B cell (primary cell): ENCODE measurements around the gene PNPO. TPM values are rescaled to one million over a fixed set of nuclear protein-coding genes. Genes with fewer than 3 reads are reported as not detected.

Experiments
- ATAC-seq: fragments of 200-7000 bp; cut with Tn5 transposase; one replicate; pipeline ENCODE4 v1.10.0; 2021; ENCODE audit warnings: low read depth, mild to moderate bottlenecking, moderate number of reproducible peaks, moderate library complexity
- CTCF ChIA-PET: fragments of 350-600 bp; sonication (Branson Sonifier 250); formaldehyde crosslinking; loops from one replicate; lab custom pipeline; 2021; ENCODE audit warnings: antibody characterized with exemption, inconsistent platforms; lab: Charles Lee
- POLR2A ChIA-PET: fragments of 350-600 bp; sonication (Branson Sonifier 250); formaldehyde crosslinking; loops from one replicate; lab custom pipeline; 2021; ENCODE audit warnings: antibody characterized with exemption; lab: Charles Lee
- DNase-seq: peaks from one replicate; pipeline ENCODE4 v3.0.0; 2013
- H2AFZ ChIP-seq: 2 replicates; pipeline ENCODE4 v1.6.1; 2012; ENCODE audit warnings: mild to moderate bottlenecking, low read depth, low read length; ENCODE audit not compliant: insufficient read depth, poor library complexity, severe bottlenecking
- H3K27ac ChIP-seq, 2 donors: 1 replicate in 1 of 2; 2 replicates in 1 of 2; pipeline ENCODE4 v1.5.1; 2012 to 2013; ENCODE audit warnings: low read length in 2 of 2, mild to moderate bottlenecking in 2 of 2, moderate library complexity in 1 of 2
- H3K27me3 ChIP-seq, 4 experiments: fragments of 200-600 bp in 1 of 4; sonication (generic) in 1 of 4; replicated peaks in 1 of 4; 1 replicate in 2 of 4; 2 replicates in 2 of 4; pipeline versions ENCODE4 v1.6.1 to v1.7.0; 2013 to 2016; ENCODE audit warnings: low read length in 3 of 4, mild to moderate bottlenecking in 2 of 4, mixed read lengths in 1 of 4, moderate library complexity in 1 of 4; ENCODE audit not compliant: insufficient read depth in 4 of 4, control insufficient read depth in 3 of 4; ENCODE audit errors: control extremely low read depth in 1 of 4
- H3K36me3 ChIP-seq, 2 experiments: replicated peaks in 1 of 2; 1 replicate in 1 of 2; 2 replicates in 1 of 2; pipeline versions ENCODE4 v1.6.1 to v1.7.1; 2013; ENCODE audit warnings: low read length in 1 of 2; ENCODE audit not compliant: insufficient read depth in 2 of 2, control insufficient read depth in 1 of 2; ENCODE audit errors: control extremely low read depth in 1 of 2, extremely low read depth in 1 of 2
- H3K4me1 ChIP-seq, 2 donors: fragments of 200-600 bp in 1 of 2; sonication (generic) in 1 of 2; 1 replicate in 1 of 2; 2 replicates in 1 of 2; pipeline versions ENCODE4 v1.5.1 to v1.6.1; 2013 to 2017; ENCODE audit warnings: low read length in 2 of 2; ENCODE audit not compliant: control insufficient read depth in 2 of 2, insufficient read depth in 2 of 2
- H3K4me2 ChIP-seq: replicated peaks from 2 replicates; pipeline ENCODE3; 2012; ENCODE audit warnings: mild to moderate bottlenecking, low read depth, low read length; ENCODE audit not compliant: poor library complexity, severe bottlenecking
- H3K4me3 ChIP-seq, 5 experiments: fragments of 200-600 bp in 1 of 5; sonication (generic) in 1 of 5; 1 replicate in 3 of 5; 2 replicates in 2 of 5; pipeline versions ENCODE4 v1.5.1 to v1.7.0; 2011 to 2016; ENCODE audit warnings: low read length in 4 of 5, mild to moderate bottlenecking in 4 of 5, low read depth in 2 of 5, control low read depth in 1 of 5, moderate library complexity in 1 of 5; ENCODE audit not compliant: insufficient read depth in 1 of 5; ENCODE audit errors: control extremely low read depth in 1 of 5, extremely low read depth in 1 of 5
- H3K79me2 ChIP-seq: fragments of 200-600 bp; sonication (generic); one replicate; pipeline ENCODE4 v1.6.0; 2016; ENCODE audit warnings: low read length; ENCODE audit not compliant: control insufficient read depth, insufficient read depth
- H3K9ac ChIP-seq: fragments of 200-600 bp; sonication (generic); 2 replicates; pipeline ENCODE4 v1.6.1; 2017; ENCODE audit warnings: mild to moderate bottlenecking, low read length, moderate library complexity
- H3K9me3 ChIP-seq, 3 donors: one replicate each; pipeline versions ENCODE4 v1.6.1 to v1.7.1; 2013; ENCODE audit warnings: low read length in 2 of 3; ENCODE audit not compliant: control insufficient read depth in 2 of 3, insufficient read depth in 1 of 3; ENCODE audit errors: control extremely low read depth in 1 of 3
- H4K20me1 ChIP-seq: 2 replicates; pipeline ENCODE4 v1.6.0; 2012; ENCODE audit warnings: mild to moderate bottlenecking, low read length; ENCODE audit not compliant: insufficient read depth, control insufficient read depth, poor library complexity, severe bottlenecking
- H3K27ac Mint-ChIP-seq: one replicate; pipeline ENCODE4 v1.8.0; 2021; ENCODE audit warnings: mixed read lengths
- H3K27me3 Mint-ChIP-seq: one replicate; pipeline ENCODE4 v1.8.0; 2021; ENCODE audit warnings: mixed read lengths
- H3K4me1 Mint-ChIP-seq: one replicate; pipeline ENCODE4 v1.8.0; 2021; ENCODE audit warnings: mixed read lengths
- H3K4me3 Mint-ChIP-seq: one replicate; pipeline ENCODE4 v1.8.0; 2021; ENCODE audit warnings: mixed read lengths
- H3K9me3 Mint-ChIP-seq: one replicate; pipeline ENCODE4 v1.8.0; 2022; ENCODE audit warnings: mixed read lengths; ENCODE audit not compliant: insufficient read depth
- CTCF ChIP-seq: fragments of 200-600 bp; IDR thresholded peaks from one replicate; pipeline ENCODE4 v1.8.0; 2022; ENCODE audit warnings: antibody characterized with exemption, mild to moderate bottlenecking
- EZH2 ChIP-seq: IDR thresholded peaks from 2 replicates; pipeline ENCODE4 v1.6.1; 2012; ENCODE audit warnings: borderline replicate concordance, low read depth, mild to moderate bottlenecking, moderate library complexity, low read length; ENCODE audit not compliant: insufficient read depth, poor library complexity, severe bottlenecking
- WGBS: methylation state at CpG from one replicate; pipeline ENCODE4 v1.1.5; 2013; ENCODE audit warnings: missing lambda C conversion rate; ENCODE audit not compliant: insufficient coverage; 5-methylcytosine and 5-hydroxymethylcytosine counted together
- intact Hi-C: fragments of 100-400 bp; cut with micrococcal nuclease; formaldehyde crosslinking; loops from one replicate; pipeline ENCODE4 v1.10.0; 2022
- polyA plus RNA-seq: library from polyadenylated mRNA; depleted of rRNA; stranded (reverse); fragments of >200 nt; gene quantifications from 2 replicates; pipeline ENCODE4 v1.2.3, GENCODE V29; 2012
- total RNA-seq, 2 donors: library from RNA; stranded (reverse); fragments of 120-200 nt in 1 of 2; gene quantifications; 1 replicate in 1 of 2; 2 replicates in 1 of 2; pipeline versions ENCODE4 v1.2.3 to v1.2.4, GENCODE V29; 2013 to 2022

The PNPO gene
- total and polyA plus RNA-seq, 2 donors (not counting 1 experiment from before 2014, with no cell fraction given): 8.0 to 14.7 TPM

DNA sequence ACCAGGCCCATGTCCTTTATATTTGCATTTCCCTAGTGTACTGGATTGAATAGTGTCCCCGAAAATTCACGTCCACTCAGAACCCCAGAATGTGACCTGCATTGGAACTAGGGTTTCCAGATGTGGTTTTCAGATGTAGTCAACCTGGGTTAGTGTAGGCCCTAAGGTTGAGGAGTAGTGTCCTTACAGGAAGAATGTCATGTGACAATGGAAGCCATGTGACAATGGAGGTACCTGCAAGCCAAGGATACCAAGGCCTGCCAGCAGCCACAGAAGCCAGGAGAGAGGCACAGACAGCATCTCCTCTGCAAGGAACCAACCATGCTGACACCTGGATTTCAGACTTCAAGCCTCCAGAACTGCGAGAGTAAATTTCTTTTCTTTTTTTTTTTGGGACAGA, 21.5 kb downstream of the PNPO start:
- ChIA-PET CTCF (interaction anchor here (2.8 kb wide), 1 partner anchor 13 kb away, joined by 6 read pairs; no protein-coding TSS in a partner anchor), POLR2A (no interaction called here)
- Histone ChIP-seq H3K4me3 (no peak overlapping the region), H3K36me3 (no peaks in the 10 kb centered on the region), H3K9ac (no peak overlapping the region), H3K4me1 (no peaks in the 10 kb centered on the region), H3K4me2 (no peak overlapping the region), H2AFZ (no peak overlapping the region), H3K79me2 (no peaks in the 10 kb centered on the region), H3K27ac (no peak overlapping the region), H3K9me3 (no peaks in the 10 kb centered on the region), H4K20me1 (no peaks in the 10 kb centered on the region), H3K27me3 (no peaks in the 10 kb centered on the region)
- Mint-ChIP-seq H3K27me3 (no peaks in the 10 kb centered on the region), H3K4me1 (no peaks in the 10 kb centered on the region), H3K27ac (no peak overlapping the region), H3K9me3 (no peaks in the 10 kb centered on the region), H3K4me3 (no peak overlapping the region)
- DNase-seq: no peak
- TF ChIP-seq EZH2 (no peak), CTCF (no peak)
- no peak for ATAC-seq
- 92% methylated on average over 2 of the region's 3 CpGs for WGBS
- intact Hi-C loops: no loop called here

GRCh38 chr17:47964856-47965255, 23.5 kb downstream of the PNPO start:
- Mint-ChIP-seq H3K4me1 (peaks cover 2% of the 10 kb centered on the region), H3K9me3 (no peaks in the 10 kb centered on the region), H3K4me3 (no peak overlapping the region), H3K27me3 (no peaks in the 10 kb centered on the region), H3K27ac (no peak overlapping the region)
- H3K4me3 ChIP-seq: no peak overlapping the region
- ATAC-seq: no peak
- no peak for DNase-seq
- H3K27me3 ChIP-seq: no peaks in the 10 kb centered on the region
- POLR2A ChIA-PET: no interaction called here
- H3K36me3 ChIP-seq: no peaks in the 10 kb centered on the region
- H4K20me1 ChIP-seq: no peaks in the 10 kb centered on the region
- no peaks in the 10 kb centered on the region for H3K9me3 ChIP-seq
- no peak overlapping the region for H3K27ac ChIP-seq
- 100% methylated on average over 2 of the region's 5 CpGs for WGBS
- CTCF ChIA-PET: interaction anchor here (1.3 to 2.8 kb wide), 2 partner anchors 10 to 15 kb away, joined by 5 to 6 read pairs; no protein-coding TSS in a partner anchor
- H3K4me1 ChIP-seq: peaks cover under 1 to 1% of the 10 kb centered on the region in 2 donors
- H3K79me2 ChIP-seq: peaks cover 4% of the 10 kb centered on the region
- no peak for TF ChIP-seq EZH2
- intact Hi-C loops: no loop called here
- no peak overlapping the region for H3K9ac ChIP-seq
- no peak overlapping the region for H2AFZ ChIP-seq
- no peak overlapping the region for H3K4me2 ChIP-seq
